ES-I3 (cell line): ENCODE data around the gene TSFM.
"Not testable (repeated sequence)": the region's sequence is repeated elsewhere in the genome, so short reads cannot be mapped to it uniquely, and the experiment has no call there.

Experiments
- H3K36me3 ChIP-seq: 2 replicates; pipeline ENCODE4 v1.6.1; 2013; ENCODE audit warnings: mild to moderate bottlenecking, low read length, control low read depth, moderate library complexity; ENCODE audit not compliant: insufficient read depth
- H3K4me1 ChIP-seq: 2 replicates; pipeline ENCODE4 v1.6.1; 2013; ENCODE audit warnings: mild to moderate bottlenecking, control low read depth, low read length; ENCODE audit not compliant: insufficient read depth
- H3K9ac ChIP-seq: 2 replicates; pipeline ENCODE4 v1.6.1; 2013; ENCODE audit warnings: low read depth, mild to moderate bottlenecking, low read length, moderate library complexity
- H3K9me3 ChIP-seq: 2 replicates; pipeline ENCODE4 v1.6.1; 2013; ENCODE audit warnings: mild to moderate bottlenecking, low read length, moderate library complexity; ENCODE audit not compliant: control insufficient read depth, insufficient read depth

Gene TSFM

DNA sequence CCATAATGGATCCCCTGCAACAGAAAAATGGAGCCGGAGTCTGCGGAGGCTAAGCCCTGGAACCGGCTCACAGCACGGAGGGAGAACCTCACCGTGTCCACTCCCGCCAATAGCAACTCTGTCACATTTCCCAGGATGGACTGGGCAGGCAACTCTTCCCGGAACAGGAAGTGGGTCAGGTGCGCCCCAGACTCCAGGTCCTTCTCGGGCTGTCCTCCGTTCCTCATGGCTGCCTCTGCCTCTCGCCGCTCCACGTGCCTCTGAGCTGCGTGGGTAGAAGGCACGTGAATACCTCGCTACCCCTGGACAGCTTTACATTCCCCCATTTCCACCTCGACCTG lies 18.0 kb upstream of the TSFM start:
- Histone ChIP-seq H3K9ac (peak overlapping the region; percentile 50; the same call in 1 of the 2 replicates), H3K36me3 (no peaks in the 10 kb centered on the region), H3K9me3 (no peaks in the 10 kb centered on the region), H3K4me1 (no peaks in the 10 kb centered on the region)

DNA sequence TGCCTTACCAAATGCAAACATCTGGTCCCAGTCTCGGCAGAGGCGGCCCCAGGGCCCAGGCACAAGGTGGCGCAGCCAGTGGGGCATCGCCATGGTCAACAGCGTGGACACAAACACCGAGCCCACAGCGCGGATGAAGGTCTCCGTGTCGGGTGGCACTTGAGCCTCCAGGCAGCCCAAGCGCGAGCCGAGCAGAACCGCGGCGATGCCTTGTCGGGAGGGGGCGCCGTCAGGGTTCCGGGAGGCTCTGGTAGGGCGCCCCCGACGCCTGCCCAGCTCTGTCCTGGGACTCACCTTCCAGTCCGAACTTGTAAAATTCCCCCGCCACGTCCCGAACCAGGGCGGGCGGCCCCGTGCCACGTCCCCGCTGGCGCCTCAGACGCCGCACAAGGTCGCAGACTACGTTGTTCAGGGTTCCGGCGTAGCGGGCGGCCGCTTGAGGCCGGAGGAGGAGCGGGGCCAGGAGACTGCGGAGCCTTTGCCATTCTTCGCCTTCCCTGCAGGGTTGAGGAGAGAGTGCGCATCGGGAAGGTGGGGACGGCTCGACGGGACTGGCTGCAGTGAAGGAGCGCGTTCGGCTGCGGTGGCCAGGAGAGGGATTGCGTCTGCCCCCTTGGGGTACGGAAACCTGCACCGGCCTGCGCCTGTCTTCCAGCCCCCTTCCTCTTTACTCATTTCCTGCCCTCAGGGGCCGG lies 17.4 kb upstream of the TSFM start:
- Histone ChIP-seq H3K9ac (peak overlapping the region; percentile 50), H3K9me3 (no peaks in the 10 kb centered on the region), H3K36me3 (no peaks in the 10 kb centered on the region), H3K4me1 (no peaks in the 10 kb centered on the region)

DNA sequence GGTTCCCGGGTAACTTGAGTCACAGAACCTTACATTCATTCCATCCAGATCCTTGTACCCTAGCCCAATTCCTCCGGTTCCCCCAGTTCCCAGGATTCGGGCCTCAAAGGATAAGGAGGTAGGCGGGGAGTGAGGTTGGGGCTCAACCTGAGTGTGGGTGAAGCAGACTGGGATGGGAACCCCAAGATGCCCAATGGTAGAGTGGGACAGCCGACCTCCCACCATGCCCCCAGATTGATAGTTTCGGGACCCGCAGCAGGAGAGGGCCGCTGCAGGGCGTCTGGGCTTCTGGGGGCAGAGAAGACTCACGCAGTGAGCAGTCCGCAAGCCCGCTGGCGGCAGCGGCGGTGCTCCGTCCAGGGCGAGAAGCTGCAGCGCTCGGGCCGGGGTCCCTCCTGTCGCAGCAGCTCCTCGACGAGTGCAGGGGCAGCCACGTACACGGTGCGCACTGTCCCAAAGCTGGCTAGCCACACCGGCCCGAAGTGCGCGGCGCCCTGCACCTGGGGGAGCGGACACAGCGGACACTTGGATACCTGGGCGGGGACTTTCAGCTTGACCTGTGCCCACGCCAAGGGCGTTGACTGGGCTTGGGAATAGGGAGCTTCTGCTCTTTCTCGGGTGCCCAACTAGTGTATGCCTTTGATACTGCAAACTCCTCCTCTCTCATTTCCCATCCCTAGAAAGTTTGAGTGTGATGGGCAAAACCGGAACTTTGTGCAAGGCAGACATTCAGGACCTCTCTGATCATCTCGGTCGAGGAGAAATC lies 16.7 kb upstream of the TSFM start:
- Histone ChIP-seq H3K36me3 (no peaks in the 10 kb centered on the region), H3K4me1 (no peaks in the 10 kb centered on the region), H3K9me3 (no peaks in the 10 kb centered on the region), H3K9ac (peak overlapping the region; percentile 50; the same call in 1 of the 2 replicates)

- peak within 1 kb of the TSS; percentile 50; the same call in 1 of the 2 replicates for H3K9ac ChIP-seq
- H3K9me3 ChIP-seq, result no peaks in the 10 kb centered on the region
- no peaks in the 10 kb centered on the region; the same call in 1 of the 2 replicates for H3K4me1 ChIP-seq
- H3K36me3 ChIP-seq, result no peaks in the 10 kb centered on the region
These were observed 15.9 kb upstream of the TSFM start, which contains the start of gene CYP27B1 for GRCh38 chr12:57766464-57767304. Gene CYP27B1 (minus strand): TSS chr12:57767078. CDS start chr12:57767041, 37 bp downstream.

DNA sequence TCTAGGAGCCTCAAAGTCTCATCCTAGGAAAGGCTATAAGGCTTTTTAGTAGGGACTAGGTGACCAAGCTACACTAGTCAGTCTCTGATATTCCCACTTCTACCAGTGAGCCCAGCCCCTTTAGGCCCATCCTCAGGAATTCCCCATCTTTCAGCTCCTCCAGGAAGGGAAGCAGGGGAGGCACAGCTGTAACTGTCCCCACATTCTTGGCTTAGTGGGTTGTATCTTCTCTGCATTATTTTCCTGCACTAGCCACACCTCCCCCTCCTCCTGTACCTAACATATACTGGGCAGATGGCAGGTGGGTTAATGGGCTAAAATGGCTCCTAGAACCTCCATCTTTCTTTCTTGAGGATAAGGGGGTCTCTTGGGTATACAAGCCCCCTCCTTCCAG lies 15.3 kb upstream of the TSFM start:
- H3K36me3 ChIP-seq, result no peaks in the 10 kb centered on the region
- H3K4me1 ChIP-seq, result no peaks in the 10 kb centered on the region; the same call in 1 of the 2 replicates
- H3K9me3 ChIP-seq, result no peaks in the 10 kb centered on the region
- H3K9ac ChIP-seq, result no peak overlapping the region; the same call in 1 of the 2 replicates

GRCh38 chr12:57767876-57768275 lies 14.7 kb upstream of the TSFM start:
- Histone ChIP-seq H3K4me1 (no peaks in the 10 kb centered on the region; the same call in 1 of the 2 replicates), H3K36me3 (no peaks in the 10 kb centered on the region), H3K9ac (no peak overlapping the region), H3K9me3 (no peaks in the 10 kb centered on the region)

DNA sequence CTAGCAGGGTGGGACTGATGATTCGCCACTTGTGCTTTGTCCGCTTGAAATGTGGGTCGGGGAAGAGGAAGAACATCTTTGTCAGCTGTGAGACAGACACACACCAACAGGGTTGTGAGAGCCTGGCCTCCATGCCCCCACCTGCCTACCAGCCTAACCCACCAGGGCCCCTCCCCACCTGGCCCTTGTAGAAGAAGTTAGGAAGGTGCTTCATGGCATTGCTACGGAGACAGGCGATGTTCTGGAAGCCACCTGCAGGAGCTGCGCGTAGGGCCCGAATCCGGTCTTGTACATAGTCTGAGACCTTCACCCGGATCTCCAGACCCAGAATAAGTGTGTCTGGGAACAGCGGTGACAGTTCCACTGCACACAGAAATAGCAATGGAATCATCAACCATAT lies 13.0 kb upstream of the TSFM start:
- no peak overlapping the region for H3K9ac ChIP-seq
- no peaks in the 10 kb centered on the region; the same call in 1 of the 2 replicates for H3K4me1 ChIP-seq
- no peaks in the 10 kb centered on the region for H3K9me3 ChIP-seq
- no peaks in the 10 kb centered on the region for H3K36me3 ChIP-seq

GRCh38 chr12:57770734-57771133 lies 11.9 kb upstream of the TSFM start:
- H3K9me3 ChIP-seq, result no peaks in the 10 kb centered on the region
- H3K4me1 ChIP-seq, result no peaks in the 10 kb centered on the region; the same call in 1 of the 2 replicates
- H3K36me3 ChIP-seq, result no peaks in the 10 kb centered on the region
- H3K9ac ChIP-seq, result no peak overlapping the region; the same call in 1 of the 2 replicates

- Histone ChIP-seq H3K4me1 (no peaks in the 10 kb centered on the region; the same call in 1 of the 2 replicates), H3K9ac (peak overlapping the region; percentile 96), H3K9me3 (no peaks in the 10 kb centered on the region), H3K36me3 (no peaks in the 10 kb centered on the region)
These were observed 11.2 kb upstream of the TSFM start for GRCh38 chr12:57771236-57771872.

DNA sequence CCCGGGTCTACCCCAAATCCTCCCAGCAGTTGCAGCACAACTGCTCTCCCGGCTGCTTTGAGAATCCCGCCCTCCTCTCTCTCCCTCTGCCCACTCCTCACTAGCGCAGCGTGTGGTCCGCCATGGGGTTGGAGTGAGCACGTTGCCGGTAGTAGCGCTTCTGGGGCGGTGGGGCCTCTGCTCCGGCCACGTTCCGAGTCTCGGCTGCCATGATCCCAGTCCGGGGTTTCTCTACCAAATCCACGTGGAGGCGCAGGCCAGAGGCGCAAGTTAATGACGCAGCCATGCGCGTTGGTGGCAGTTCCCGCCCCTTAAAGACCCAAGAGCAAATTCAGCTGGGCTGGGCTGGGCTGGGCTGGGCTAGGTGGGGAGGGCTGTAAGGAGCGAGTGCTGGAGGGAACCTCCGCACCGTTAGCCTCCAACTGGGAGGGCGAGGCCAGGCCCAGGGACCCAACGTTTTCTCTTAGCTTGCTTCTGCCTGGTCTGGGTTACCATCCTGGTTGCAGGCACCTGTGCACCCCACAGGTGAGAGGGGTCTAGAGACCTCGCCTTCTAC lies 10.6 kb upstream of the TSFM start, which contains the start of gene METTL1:
METTL1 (minus strand) TSS at position 233 of the 556 bp plus-strand sequence; CDS start at position 211, 22 bp downstream.
- H3K9me3 ChIP-seq, result no peaks in the 10 kb centered on the region
- H3K36me3 ChIP-seq, result no peaks in the 10 kb centered on the region
- H3K4me1 ChIP-seq, result no peaks in the 10 kb centered on the region; the same call in 1 of the 2 replicates
- peak within 1 kb of the TSS; percentile 96 for H3K9ac ChIP-seq

DNA sequence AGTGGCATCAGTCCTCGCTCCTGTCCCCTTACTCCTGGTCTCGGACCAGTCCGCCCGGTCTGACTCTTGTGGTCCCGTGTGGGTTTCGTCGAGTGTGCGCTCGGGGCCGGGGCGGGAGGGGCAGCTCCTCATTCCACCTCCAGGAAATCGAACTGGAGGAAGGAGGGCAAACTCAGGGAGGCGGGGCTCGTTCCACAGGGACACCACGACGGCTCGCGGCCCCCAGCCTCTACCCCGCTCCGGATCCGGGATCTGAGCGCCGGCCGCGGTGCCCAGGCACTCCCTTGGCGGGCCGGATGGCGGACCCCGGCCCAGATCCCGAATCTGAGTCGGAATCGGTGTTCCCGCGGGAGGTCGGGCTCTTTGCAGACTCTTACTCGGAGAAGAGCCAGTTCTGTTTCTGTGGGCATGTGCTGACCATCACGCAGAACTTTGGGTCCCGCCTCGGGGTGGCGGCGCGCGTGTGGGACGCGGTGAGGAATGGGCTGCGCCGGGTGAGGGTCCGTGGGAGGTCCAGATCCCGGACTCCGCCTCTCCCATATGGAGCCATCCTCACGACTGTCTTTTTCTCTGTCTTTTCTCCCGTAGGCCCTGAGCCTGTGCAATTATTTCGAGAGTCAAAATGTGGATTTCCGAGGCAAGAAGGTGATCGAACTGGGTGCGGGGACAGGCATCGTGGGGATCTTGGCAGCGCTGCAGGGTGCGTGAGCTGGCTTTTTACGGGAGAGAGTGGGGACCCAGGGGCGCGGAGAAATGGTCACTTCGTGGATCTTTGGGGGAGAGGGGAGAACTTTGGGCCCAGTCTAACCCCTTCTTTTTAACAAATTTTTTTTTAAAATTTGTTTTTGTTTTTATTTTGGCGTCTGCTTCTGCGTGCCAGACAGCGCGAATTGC lies 9.9 kb upstream of the TSFM start, which contains the start of gene EEF1AKMT3:
EEF1AKMT3 (plus strand) TSS at position 186 of the 894 bp plus-strand sequence; CDS start at position 297, 111 bp downstream.
- Histone ChIP-seq H3K4me1 (no peaks in the 10 kb centered on the region; the same call in 1 of the 2 replicates), H3K9ac (peak within 1 kb of the TSS; percentile 96), H3K9me3 (no peaks in the 10 kb centered on the region), H3K36me3 (no peaks in the 10 kb centered on the region)

DNA sequence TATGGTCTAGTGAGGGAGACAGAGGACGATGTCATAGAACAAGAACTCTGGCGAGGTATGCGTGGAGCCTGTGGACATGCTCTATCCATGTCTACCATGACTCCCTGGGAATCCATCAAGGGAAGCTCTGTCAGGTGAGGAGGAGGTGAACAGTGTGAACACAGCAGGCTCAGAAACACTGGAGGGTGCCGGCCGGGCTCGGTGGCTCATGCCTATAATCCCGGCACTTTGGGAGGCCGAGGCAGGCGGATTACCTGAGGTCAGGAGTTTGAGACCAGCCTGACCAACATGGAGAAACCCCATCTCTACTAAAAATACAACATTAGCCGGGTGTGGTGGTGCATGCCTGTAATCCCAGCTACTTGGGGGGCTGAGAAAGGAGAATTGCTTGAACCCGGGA lies 8.0 kb upstream of the TSFM start:
- not testable (repeated sequence) for H3K36me3 ChIP-seq, H3K9ac ChIP-seq, H3K4me1 ChIP-seq

GRCh38 chr12:57775044-57775443 lies 7.5 kb upstream of the TSFM start:
- Histone ChIP-seq H3K9me3 (no peaks in the 10 kb centered on the region), H3K4me1 (no peaks in the 10 kb centered on the region; the same call in 1 of the 2 replicates), H3K36me3 (no peaks in the 10 kb centered on the region), H3K9ac (no peak overlapping the region)

More for the DNA sequence above, 8.0 kb upstream of the TSFM start:
- not testable (repeated sequence) for H3K9me3 ChIP-seq
